CD14-positive monocyte (primary cell): Measurements from ENCODE around the gene EXOC4. TPM values are rescaled to one million over a fixed set of nuclear protein-coding genes. Genes with fewer than 3 reads are reported as not detected.

Experiments
- DNase-seq, 3 donors: peaks; one replicate each; pipeline ENCODE4 v3.0.0-alpha.2; 2011 to 2022
- H2AFZ ChIP-seq: 2 replicates; pipeline ENCODE4 v1.6.0; 2012; ENCODE audit warnings: mild to moderate bottlenecking, low read depth, low read length, inconsistent platforms; ENCODE audit not compliant: insufficient read depth, poor library complexity, severe bottlenecking
- H3K27ac ChIP-seq, 2 donors: 1 replicate in 1 of 2; 2 replicates in 1 of 2; pipeline ENCODE4 v1.5.1; 2012 to 2013; ENCODE audit warnings: low read length in 2 of 2, control low read depth in 1 of 2, inconsistent platforms in 1 of 2, low read depth in 1 of 2, mild to moderate bottlenecking in 1 of 2
- H3K27me3 ChIP-seq, 2 donors: one replicate each; pipeline versions ENCODE4 v1.6.0 to v1.6.1; 2011 to 2013; ENCODE audit warnings: low read length in 2 of 2; ENCODE audit not compliant: control insufficient read depth in 2 of 2, insufficient read depth in 2 of 2
- H3K36me3 ChIP-seq, 2 donors: replicated peaks in 1 of 2; 1 replicate in 1 of 2; 2 replicates in 1 of 2; pipeline versions ENCODE4 v1.5.1 to v1.6.1; 2012 to 2013; ENCODE audit warnings: low read length in 2 of 2, control low read depth in 1 of 2, inconsistent platforms in 1 of 2, mild to moderate bottlenecking in 1 of 2; ENCODE audit not compliant: insufficient read depth in 2 of 2, control insufficient read depth in 1 of 2
- H3K4me1 ChIP-seq, 2 donors: 1 replicate in 1 of 2; 2 replicates in 1 of 2; pipeline versions ENCODE4 v1.5.1 to v1.6.1; 2012 to 2013; ENCODE audit warnings: low read length in 2 of 2, control low read depth in 1 of 2, inconsistent platforms in 1 of 2, mild to moderate bottlenecking in 1 of 2, moderate library complexity in 1 of 2; ENCODE audit not compliant: insufficient read depth in 2 of 2, control insufficient read depth in 1 of 2
- H3K4me2 ChIP-seq: replicated peaks from 2 replicates; pipeline ENCODE3; 2012; ENCODE audit warnings: low read length, moderate library complexity, mild to moderate bottlenecking; ENCODE audit not compliant: poor library complexity, severe bottlenecking; ENCODE audit errors: extremely low read depth
- H3K4me3 ChIP-seq, 3 experiments: fragments of 200-600 bp in 1 of 3; sonication (generic) in 1 of 3; replicated peaks in 1 of 3; 1 replicate in 2 of 3; 2 replicates in 1 of 3; pipeline ENCODE4 v1.5.1; 2011 to 2013; ENCODE audit warnings: low read length in 3 of 3, mild to moderate bottlenecking in 3 of 3, control low read depth in 2 of 3, low read depth in 2 of 3, inconsistent platforms in 1 of 3, moderate library complexity in 1 of 3
- H3K79me2 ChIP-seq: 2 replicates; pipeline ENCODE4 v1.6.0; 2012; ENCODE audit warnings: mild to moderate bottlenecking, control low read depth, inconsistent platforms, low read length, moderate library complexity; ENCODE audit not compliant: insufficient read depth
- H3K9ac ChIP-seq: 2 replicates; pipeline ENCODE4 v1.6.0; 2017; ENCODE audit warnings: low read length, mild to moderate bottlenecking; ENCODE audit not compliant: insufficient read depth, poor library complexity, severe bottlenecking
- H3K9me3 ChIP-seq, 2 donors: replicated peaks in 1 of 2; 1 replicate in 1 of 2; 2 replicates in 1 of 2; pipeline versions ENCODE4 v1.5.1 to v1.6.1; 2012 to 2013; ENCODE audit warnings: low read length in 2 of 2, control low read depth in 1 of 2; ENCODE audit not compliant: control insufficient read depth in 1 of 2, insufficient read depth in 1 of 2
- H4K20me1 ChIP-seq: 2 replicates; pipeline ENCODE4 v1.6.0; 2012; ENCODE audit warnings: mild to moderate bottlenecking, low read length, control low read depth, moderate library complexity; ENCODE audit not compliant: insufficient read depth
- H3K27ac Mint-ChIP-seq, 7 donors: one replicate each; pipeline ENCODE4 v1.8.0; 2020; ENCODE audit warnings: mild to moderate bottlenecking in 7 of 7, mixed read lengths in 7 of 7, moderate library complexity in 6 of 7, inconsistent platforms in 2 of 7
- H3K27me3 Mint-ChIP-seq, 3 donors: one replicate each; pipeline ENCODE4 v1.8.0; 2021 to 2022; ENCODE audit warnings: low read depth in 3 of 3, mild to moderate bottlenecking in 3 of 3, mixed read lengths in 3 of 3, moderate library complexity in 3 of 3, inconsistent platforms in 1 of 3
- H3K36me3 Mint-ChIP-seq, 2 donors: one replicate each; pipeline ENCODE4 v1.8.0; 2020; ENCODE audit warnings: mixed read lengths in 2 of 2, inconsistent platforms in 1 of 2, mild to moderate bottlenecking in 1 of 2
- H3K4me1 Mint-ChIP-seq: one replicate; pipeline ENCODE4 v1.8.0; 2020; ENCODE audit warnings: mild to moderate bottlenecking, mixed read lengths
- H3K4me3 Mint-ChIP-seq, 2 donors: one replicate each; pipeline ENCODE4 v1.8.0; 2020; ENCODE audit warnings: mild to moderate bottlenecking in 2 of 2, mixed read lengths in 2 of 2, moderate library complexity in 1 of 2
- H3K9me3 Mint-ChIP-seq, 7 donors: one replicate each; pipeline ENCODE4 v1.8.0; 2020 to 2022; ENCODE audit warnings: mixed read lengths in 7 of 7, mild to moderate bottlenecking in 6 of 7, moderate library complexity in 6 of 7, inconsistent platforms in 2 of 7
- WGBS: methylation state at CpG from one replicate; pipeline ENCODE4 v1.1.5; 2013; ENCODE audit warnings: missing lambda C conversion rate; ENCODE audit not compliant: insufficient coverage; 5-methylcytosine and 5-hydroxymethylcytosine counted together
- intact Hi-C, 2 donors: fragments of 100-400 bp; cut with micrococcal nuclease; formaldehyde crosslinking; loops; one replicate each; pipeline versions ENCODE4 v1.15.0 to v1.15.1; 2023
- polyA plus RNA-seq, 3 donors: library from polyadenylated mRNA; depleted of rRNA in 1 of 3; unstranded in 2 of 3; stranded (reverse) in 1 of 3; fragments of 300-500 nt in 2 of 3; fragments of >200 nt in 1 of 3; fragmentation: Illumina TruSeq in 2 of 3; gene quantifications; 1 replicate in 2 of 3; 2 replicates in 1 of 3; pipeline ENCODE4 v1.2.3, GENCODE V29; 2012 to 2021
- TF ChIP-seq, protein P1 (sequence below): fragments of 200-600 bp; IDR thresholded peaks from one replicate; pipeline ENCODE4 v1.8.0; 2022; ENCODE audit warnings: antibody characterized with exemption, mild to moderate bottlenecking

EXOC4 gene
- polyA plus RNA-seq, 3 donors = 20.6 to 22.3 (median 22.3) TPM

GRCh38 chr7:133448012-133448411, 195.1 kb downstream of the EXOC4 start:
- H3K27me3 ChIP-seq = no peaks in the 10 kb centered on the region
- Mint-ChIP-seq H3K36me3 (no peaks in the 10 kb centered on the region), H3K4me1 (peaks cover 7% of the 10 kb centered on the region), H3K9me3 (peaks cover 0 to 2% (median 0%) of the 10 kb centered on the region in 7 donors), H3K4me3 (no peak overlapping the region), H3K27me3 (peaks cover 0 to 1% (median 0%) of the 10 kb centered on the region in 3 donors), H3K27ac (no peak overlapping the region)
- H4K20me1 ChIP-seq = no peaks in the 10 kb centered on the region
- H3K9ac ChIP-seq = no peak overlapping the region
- WGBS = 100% methylated on average over 1 of the region's 1 CpG
- no peaks in the 10 kb centered on the region for H3K36me3 ChIP-seq
- no peak overlapping the region for H3K4me3 ChIP-seq
- TF ChIP-seq, protein P1, sequence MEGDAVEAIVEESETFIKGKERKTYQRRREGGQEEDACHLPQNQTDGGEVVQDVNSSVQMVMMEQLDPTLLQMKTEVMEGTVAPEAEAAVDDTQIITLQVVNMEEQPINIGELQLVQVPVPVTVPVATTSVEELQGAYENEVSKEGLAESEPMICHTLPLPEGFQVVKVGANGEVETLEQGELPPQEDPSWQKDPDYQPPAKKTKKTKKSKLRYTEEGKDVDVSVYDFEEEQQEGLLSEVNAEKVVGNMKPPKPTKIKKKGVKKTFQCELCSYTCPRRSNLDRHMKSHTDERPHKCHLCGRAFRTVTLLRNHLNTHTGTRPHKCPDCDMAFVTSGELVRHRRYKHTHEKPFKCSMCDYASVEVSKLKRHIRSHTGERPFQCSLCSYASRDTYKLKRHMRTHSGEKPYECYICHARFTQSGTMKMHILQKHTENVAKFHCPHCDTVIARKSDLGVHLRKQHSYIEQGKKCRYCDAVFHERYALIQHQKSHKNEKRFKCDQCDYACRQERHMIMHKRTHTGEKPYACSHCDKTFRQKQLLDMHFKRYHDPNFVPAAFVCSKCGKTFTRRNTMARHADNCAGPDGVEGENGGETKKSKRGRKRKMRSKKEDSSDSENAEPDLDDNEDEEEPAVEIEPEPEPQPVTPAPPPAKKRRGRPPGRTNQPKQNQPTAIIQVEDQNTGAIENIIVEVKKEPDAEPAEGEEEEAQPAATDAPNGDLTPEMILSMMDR = no peak
- no peaks in the 10 kb centered on the region for H3K79me2 ChIP-seq
- H3K27ac ChIP-seq = no peak overlapping the region
- DNase-seq = no peak
- no peak overlapping the region for H2AFZ ChIP-seq
- H3K4me1 ChIP-seq = no peaks in the 10 kb centered on the region
- intact Hi-C loops = no loop called here
- no peaks in the 10 kb centered on the region for H3K9me3 ChIP-seq
- no peak overlapping the region for H3K4me2 ChIP-seq

GRCh38 chr7:133452577-133452976, 199.7 kb downstream of the EXOC4 start:
- Histone ChIP-seq H3K4me1 (no peaks in the 10 kb centered on the region), H3K4me2 (no peak overlapping the region), H3K4me3 (no peak overlapping the region), H3K9ac (no peak overlapping the region), H3K27ac (no peak overlapping the region), H2AFZ (no peak overlapping the region), H3K9me3 (no peaks in the 10 kb centered on the region), H3K79me2 (no peaks in the 10 kb centered on the region), H3K27me3 (no peaks in the 10 kb centered on the region), H3K36me3 (no peaks in the 10 kb centered on the region), H4K20me1 (no peaks in the 10 kb centered on the region)
- intact Hi-C loops = no loop called here
- no CpG with 5 or more reads among the region's 2 CpGs for WGBS
- Mint-ChIP-seq H3K4me3 (no peak overlapping the region), H3K27me3 (no peaks in the 10 kb centered on the region), H3K36me3 (peaks cover 0 to 3% of the 10 kb centered on the region in 2 donors), H3K9me3 (peaks cover 0 to 2% (median 0%) of the 10 kb centered on the region in 7 donors), H3K4me1 (peaks cover 7% of the 10 kb centered on the region), H3K27ac (no peak overlapping the region)
- TF ChIP-seq, protein P1 = no peak
- no peak for DNase-seq
